CD4-positive, alpha-beta T cell treated with Interferon alpha-2 for 1 hour (primary cell): ENCODE results near the gene AKT3.
"Not testable (repeated sequence)": the region's sequence is repeated elsewhere in the genome, so short reads cannot be mapped to it uniquely, and the experiment has no call there.

Experiments
- DNase-seq, 2 donors: peaks; one replicate each; pipeline ENCODE4 v3.0.0-alpha.2; 2020 to 2022

The AKT3 gene

DNA sequence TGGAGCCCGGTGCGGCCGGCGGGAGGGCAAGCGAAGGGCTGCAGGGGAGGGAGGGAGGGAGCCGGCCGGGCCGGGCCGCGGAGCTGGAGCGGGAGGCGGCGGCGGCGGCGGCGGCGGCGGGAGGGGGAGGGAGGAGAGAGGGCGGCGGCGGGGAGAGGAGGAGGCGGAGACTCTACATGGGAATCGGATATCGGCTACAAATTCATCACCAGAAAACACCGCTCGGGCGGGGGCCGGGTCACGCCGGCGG lies at the start of gene AKT3:
AKT3 (minus strand) TSS at position 42 of the 250 bp plus-strand sequence. CDS start 7,073 bp downstream, outside the sequence.
- DNase-seq: no peak

DNA sequence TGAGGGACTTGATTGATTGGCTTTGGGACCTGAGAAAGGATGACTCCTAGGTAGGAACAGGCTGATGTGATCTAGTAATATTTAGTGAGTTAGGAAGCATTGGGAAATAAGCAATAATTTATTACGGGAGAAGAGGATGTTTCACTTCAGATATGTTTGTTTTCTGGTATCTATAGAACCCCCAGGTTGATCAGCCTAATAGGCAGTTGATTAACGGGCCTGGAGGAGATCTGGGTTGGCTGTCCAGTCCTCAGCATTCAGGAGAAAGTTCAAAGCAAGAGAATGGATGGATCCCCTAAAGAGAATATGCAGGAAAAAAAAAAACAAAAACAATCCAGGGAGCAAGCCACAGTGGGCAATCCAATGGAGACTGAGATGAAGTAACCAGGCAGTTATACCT lies 48.2 kb upstream of the AKT3 start:
- no peak for DNase-seq

DNA sequence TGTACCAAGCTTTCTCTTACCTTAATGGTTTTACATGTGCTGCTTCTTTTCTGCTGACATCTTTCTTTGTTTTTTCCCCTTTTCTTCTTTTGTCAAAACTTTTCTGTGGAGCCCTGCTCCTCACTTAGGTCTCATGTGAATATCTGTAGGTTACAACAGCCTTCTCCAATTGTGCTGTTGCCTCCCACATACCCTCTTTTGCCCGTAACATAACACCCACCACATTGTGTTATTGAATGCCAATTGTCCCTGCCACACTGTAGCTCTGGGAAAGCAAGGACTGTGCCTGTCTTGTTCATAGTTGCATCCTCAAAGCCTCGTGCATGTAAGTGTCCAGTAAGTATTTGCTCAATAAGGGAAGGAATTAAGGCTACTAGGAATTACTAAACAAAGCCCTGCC lies 46.3 kb upstream of the AKT3 start:
- DNase-seq: no peak

DNA sequence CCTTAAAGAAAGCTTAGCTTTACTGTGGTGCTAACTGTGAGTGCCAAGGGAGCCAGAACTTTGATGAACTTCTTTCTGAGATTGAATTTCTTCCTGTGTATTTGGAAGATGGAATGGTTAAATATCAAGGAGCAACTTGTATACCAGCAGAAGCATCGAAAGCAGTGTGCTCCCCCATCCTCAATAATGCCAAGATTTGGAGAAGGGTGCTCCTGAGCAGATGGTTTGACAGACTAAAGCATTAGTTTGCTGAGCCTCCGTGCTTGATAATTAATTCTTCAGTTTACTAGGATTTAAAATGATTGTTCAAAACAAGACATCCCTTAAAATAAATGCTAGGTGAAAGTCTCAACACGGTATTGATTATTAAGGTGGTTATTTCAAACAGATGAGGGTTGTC lies 42.4 kb upstream of the AKT3 start:
- DNase-seq: no peak

DNA sequence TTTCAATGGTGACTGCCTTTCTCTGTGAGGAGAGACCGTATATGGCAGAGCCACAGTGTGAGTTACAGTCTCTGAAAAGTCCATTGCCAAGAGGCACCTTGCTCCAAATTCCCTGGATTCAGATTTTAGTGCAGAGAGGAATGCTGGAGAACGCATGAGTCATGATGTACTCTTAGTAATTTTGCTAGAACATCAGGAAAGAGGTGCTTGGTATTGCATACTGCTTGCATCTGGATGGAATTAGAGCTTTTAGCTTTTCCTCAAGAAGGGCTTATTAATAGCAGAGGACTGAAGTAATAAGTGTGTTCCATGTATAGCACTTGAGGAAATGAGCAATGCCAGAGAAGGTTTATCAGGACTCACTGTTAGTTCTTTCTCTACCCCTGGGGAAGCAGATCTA lies 40.5 kb upstream of the AKT3 start:
- DNase-seq: no peak

DNA sequence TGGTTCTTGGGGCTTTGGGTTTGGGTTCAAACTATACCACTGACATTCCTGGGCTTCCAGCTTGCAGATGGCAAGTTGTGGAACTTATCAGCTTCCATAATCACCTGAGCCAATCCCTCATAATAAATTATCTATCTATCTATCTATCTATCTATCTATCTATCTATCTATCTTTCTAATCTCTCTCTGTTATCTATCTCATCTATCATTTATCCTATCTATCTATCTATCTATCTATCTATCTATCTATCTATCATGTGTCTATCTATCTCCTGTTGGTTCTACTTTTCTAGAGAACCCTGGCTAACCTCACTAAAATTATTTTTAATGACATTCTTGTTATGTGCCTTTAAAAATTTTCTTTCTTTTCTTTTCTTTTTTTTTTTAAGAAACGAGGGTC lies 35.8 kb upstream of the AKT3 start:
- DNase-seq: no peak

DNA sequence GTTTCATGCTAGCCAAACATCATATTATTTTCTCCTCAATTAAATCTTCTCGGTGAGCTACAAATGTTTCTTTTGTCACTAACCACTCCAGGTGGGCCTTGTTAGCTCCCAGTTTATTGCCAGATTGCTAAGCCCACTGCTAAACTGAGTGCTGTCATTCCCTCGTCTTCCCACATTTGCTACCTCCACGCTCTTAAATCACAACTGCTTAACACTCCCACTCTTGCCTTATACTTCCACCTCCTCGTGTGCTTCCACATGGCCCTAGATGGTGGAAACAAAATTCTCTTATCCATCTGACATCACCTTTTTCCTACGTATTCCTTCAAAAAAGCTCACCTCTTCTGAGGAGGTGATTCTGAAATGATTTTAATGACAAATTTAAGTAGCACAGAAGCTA lies 34.6 kb upstream of the AKT3 start:
- no peak for DNase-seq

DNA sequence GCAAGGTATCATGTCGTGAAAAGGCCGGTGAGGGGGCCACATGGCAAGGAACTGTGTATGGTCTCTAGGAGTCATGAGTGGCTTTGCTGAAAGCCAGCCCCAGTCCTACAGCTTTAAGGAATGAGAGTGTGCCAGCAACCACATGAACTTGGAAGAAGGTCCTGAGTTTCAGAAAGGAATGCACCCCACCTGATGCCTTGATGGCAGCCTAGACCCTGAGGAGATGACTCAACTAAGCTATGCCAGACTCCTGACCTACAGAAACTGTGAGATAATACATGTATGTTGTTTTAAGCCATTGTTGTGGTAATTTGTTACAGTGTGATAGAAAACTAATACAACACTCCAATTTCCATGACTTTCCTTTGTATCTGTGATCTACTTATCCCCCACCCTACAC lies 33.5 kb upstream of the AKT3 start:
- no peak for DNase-seq

DNA sequence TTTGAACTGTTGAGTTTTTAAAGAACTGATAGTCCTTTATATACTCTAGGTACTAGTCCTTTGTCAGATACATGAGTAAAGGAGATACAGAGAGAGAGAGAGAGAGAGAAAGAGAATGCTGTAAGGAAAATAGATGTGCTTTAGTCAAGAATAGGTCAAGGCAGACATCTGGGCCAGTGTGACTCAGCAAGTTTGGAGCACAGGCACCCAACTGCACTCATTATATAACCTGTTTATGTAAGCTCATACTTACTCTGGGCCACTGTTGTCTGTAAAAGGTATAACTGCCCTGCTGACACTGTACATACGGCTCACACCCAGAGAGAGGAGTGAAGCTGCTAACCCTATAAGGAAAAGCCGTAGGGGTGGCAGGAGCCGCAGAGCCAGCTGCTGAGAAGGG lies 32.2 kb upstream of the AKT3 start:
- no peak for DNase-seq

DNA sequence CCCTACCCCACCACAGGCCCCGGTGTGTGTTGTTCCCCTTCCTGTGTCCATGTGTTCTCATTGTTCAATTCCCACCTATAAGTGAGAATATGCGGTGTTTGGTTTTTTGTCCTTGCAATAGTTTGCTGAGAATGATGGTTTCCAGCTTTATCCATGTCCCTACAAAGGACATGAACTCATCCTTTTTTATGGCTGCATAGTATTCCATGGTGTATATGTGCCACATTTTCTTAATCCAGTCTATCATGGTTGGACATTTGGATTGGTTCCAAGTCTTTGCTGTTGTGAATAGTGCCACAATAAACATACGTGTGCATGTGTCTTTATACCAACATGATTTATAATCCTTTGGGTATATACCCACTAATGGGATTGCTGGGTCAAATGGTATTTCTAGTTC lies 27.0 kb upstream of the AKT3 start:
- DNase-seq: not testable (repeated sequence)

DNA sequence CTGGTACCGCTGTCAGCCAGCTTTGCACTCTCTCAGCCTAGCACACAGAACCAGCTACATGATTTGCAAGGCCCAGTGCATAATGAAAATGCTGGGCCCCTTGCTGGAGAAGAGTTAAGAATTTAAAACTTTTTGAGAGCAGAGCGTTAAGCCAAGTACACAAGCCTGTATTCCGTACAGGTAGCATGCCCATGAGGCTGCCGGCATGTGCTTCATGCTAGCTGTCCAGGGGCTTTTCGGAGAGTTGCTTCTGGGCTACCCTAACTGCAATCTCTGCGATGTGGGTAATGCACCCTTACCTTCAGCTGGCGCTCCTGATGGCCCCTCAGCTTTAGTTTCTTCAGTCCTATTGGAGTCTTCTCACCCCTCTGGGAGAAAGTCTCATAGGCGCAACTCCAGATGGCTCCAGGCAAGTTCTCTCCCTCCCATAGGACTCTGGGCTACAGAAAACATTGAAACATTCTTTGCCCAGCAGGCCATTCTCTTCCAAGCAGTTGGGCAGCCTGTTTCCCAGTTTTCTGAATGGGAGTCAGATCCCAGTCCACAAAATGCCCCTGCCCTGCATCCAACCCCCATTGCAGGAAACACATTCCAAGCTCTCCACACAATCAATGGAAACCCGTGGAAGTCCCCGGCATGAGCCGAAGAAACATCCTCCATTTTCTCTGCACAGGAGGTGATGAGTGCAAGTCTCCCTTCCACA lies 5.7 kb upstream of the AKT3 start:
- DNase-seq: no peak

DNA sequence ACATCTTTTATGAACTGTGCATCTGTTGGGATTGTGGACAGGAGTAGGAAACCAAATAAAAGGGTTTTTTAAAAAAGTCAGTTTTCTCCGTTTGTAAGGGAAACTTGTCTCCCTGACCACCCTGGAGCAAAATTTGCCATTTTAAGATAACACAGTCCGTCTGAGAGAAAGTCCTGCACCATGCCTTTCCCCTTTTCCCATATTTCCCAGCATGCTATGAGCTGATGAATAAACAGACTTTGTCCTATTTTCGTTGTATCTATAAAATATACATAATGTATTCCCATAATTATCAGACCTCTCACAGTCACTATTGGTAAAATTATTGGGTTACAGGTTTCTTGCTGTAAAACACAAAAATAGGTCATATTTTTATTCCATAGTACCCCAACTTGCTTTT lies 1.7 kb upstream of the AKT3 start:
- no peak for DNase-seq

DNA sequence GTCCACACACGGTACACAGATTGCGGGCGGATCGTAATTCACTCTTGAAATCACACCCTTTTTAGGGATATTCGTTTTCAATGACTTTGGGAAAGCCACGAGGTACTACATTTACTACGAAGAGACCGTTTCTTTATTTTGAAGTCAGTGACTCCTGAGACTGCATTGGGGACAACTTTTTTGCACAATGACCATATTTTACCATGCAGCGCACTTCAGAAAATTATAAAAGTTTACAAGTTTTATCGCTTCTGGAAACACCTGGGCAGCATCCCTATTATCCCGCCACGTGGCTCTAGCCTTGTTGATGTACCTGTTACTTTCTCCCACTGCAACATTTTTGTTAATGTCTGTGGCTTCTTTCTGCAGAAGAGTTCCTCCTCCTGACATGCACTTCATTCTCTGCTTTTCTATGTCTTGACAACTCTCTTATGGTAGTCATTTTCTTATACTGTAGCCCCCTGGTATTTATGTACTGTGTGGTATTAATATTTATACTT lies 1.3 kb upstream of the AKT3 start:
- no peak for DNase-seq

DNA sequence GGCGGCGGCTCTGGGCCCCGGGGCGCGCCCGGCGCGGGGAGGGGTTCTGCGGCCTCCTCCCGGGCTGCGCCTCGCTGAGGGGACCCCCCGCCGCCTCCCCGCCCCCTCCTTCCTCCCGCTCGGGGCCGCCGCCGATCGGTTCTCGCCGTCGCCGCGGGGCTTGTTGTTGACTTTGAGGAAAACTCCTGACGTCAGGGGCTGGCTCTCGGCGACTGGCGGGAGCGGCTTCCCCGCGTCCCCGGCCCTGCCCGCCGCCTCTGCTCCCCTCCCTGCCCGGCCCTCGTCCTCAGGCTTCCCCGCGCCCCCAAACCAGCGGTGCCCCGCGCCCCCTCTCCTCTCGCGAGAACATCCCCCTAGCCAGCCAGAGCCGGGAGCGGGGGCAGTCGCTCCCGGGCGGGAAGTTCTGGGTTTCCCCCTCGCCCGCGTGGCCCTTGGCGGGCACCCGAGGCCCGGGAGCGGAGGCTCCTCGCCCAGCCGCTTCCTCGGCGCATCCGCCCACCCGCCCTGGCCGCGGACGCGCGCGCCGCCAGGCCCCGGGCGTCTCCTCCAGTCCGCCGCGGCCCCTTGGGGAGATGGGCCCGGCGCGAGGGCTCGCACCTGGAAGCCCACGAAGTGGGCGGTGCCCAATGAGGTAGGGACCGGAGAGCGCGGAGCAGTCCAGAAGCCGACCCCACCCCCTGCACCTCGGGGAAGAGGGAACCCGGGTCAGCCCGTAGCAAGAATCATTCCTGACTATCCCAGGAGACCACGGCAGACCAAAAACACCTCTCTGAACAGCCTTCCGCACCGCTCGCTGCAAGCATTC lies 611 bp upstream of the AKT3 start:
- DNase-seq: peak; percentile 81 to 91

DNA sequence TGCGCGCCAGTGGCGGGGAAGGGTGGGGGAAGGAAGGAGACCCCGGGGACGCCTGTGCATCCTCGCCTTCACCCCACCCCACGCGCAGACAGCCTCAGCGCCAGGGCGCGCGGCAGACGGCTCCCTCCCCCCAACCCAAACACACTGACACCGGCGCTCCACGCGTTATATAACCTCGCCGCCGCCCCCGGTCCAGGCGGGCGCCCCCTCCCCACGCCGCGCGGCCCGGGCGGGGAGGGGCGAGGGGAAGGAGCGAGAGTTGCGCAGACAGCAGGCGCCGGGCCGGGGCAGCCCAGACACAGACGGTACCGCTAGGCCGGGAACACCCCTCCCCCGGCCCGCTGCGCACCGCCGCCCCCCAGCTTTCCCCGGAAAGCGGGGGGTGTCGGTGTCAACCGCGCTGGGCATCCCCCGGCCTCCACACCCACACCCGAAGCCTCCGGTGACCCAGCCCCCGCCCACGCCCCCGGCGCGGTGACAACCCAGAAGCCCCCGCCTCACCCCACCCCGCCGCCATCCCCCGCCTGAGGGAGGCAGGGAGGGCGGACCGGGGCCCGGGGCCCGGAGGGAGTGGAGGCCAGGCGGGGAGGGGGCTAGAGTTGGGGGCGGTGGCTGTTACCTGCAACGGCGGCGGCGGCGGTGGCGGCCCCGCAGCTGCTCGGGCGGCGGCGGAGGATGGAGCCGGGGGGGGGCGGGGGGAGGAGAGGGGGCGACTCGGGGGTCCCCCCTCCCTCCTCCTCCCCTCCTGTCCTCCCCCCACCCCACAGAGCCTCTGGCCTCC lies 432 bp downstream of the AKT3 start:
- DNase-seq: peak; percentile 76 to 84

DNA sequence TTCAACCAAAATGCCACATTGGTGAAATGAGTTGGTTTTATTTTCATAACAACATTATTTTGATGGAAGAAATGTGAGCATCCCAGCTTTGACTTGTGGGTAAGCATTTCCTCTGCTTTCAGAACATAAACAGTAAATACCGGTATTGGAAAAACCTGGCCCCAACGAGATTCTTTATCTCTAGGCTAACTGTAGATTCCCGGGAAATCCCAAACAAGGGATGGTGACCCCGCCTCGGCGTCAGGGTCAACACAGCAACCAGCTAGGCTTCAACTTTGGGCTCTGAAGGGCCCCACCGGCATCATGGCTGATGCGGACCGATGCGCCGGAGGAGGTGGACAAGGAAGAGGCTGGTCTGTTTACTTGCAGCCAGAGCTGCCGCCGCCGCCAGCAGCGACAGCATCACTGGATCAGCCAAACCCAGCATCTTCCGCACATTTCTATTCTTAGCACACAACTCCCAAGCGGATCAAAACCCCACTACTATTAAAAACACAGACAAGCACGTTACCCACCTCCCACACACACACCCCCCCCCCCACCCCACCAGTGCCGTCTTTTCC lies 1.1 kb downstream of the AKT3 start:
- DNase-seq: peak; percentile 39 to 61

DNA sequence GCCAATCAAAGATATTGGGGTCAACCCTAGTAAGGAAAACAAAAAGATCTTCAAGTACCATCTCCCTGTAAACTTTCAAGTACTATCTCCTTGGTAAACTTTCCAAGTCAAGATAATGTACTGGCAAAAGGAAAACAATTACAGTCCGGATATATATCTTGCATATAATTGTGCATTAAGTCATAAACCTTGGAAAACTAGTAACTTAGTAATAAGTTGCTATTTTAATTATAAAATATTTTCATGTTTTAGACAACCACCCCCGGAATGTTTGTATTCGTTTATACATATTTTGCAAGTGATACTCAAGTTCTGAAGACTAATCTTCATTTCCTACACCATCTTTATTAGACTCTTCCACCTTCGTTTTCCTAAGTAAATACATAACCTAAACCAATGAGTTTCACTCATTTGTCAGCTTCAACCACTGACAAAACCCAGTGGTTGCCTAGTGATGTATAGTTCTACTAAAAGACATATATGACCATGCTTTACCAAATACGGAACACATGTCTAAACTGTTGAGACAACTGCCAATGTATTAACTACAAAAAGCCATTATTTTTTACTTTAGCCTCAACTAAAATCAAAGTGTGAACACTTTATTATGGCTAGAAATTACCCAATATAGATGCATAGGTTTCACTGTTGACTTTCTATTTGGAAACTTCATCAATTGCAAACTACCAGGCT lies 1.7 kb downstream of the AKT3 start:
- peak in 1 of 2 donors; percentile 26 for DNase-seq

DNA sequence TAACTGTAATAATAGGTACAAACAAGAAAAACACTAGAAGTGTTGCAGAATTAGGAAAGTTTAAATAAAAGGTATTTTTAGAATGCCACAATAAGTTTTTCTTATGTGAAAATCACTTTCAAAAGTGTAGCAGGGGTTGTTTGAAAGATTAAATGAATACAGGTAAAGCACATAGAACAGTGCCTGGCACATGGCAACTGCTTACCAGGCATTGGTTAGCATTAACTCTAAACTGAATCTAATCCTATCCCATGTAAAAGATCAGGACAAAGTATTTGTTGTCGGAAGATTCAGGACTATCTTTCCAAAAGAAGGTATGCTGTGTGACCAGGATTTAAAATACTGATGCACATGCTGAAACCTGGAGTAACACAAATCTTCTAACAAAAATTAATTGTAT lies 3.3 kb downstream of the AKT3 start:
- no peak for DNase-seq

DNA sequence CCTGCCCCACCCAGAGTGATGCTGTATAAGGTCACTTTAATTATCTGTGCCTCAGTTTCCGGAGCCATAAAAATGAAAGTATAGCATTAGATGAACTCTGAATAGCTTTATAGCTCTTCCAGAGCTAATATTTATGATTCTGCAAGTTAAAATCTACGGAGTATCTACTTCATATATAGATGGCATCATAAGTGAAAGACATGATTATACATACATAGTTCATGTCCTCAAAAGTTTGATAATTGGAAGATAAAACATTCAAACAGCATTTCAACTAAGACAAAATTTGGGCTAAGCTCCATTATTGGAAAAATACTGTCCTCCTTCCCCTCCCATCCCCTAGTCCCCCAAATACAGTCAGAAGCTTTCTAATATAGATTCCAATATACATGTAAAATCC lies 4.2 kb downstream of the AKT3 start:
- no peak for DNase-seq

DNA sequence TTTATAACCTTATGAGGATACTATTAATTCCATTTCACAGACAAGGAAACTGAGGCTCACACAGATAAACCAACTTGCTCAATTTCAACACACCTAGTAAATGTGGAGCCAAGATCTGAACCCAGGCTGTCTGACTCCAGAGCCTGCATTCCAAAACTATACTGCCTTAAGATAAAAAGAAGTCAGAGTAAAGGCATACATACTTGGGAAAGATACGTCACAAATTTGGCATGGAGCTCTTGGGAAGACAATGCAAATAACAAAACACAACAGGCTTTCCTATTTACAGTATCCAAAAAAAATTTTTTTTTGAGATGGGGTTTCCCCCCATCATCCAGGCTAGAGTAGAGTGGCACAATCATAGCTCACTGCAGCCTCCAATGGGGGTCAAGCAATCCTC lies 5.9 kb downstream of the AKT3 start:
- no peak for DNase-seq

DNA sequence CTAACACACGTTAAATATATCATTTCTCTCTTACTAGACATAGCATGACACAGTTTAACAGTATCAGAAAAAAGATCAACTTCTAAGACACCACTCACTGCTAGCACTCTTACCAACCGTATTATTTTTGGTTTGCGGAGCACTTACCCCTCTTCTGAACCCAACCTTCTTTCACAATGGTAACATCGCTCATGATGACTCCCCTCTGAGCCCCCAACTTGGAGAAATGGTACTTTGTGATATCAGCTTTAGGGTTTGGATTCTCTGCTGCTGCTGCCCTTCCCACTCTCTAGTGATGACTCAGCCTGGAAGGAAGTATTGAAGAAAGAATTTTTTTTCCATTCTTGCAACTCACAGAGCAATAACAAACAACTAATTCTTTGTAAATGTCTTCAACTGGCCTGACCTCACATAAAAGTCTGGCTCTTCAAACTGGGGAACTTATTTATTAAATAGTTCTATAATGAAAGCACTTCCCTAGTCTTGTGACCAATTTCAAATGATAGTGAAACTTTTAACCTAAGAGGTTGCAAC lies 7.0 kb downstream of the AKT3 start:
- peak in 1 of 2 donors; percentile 33 for DNase-seq

DNA sequence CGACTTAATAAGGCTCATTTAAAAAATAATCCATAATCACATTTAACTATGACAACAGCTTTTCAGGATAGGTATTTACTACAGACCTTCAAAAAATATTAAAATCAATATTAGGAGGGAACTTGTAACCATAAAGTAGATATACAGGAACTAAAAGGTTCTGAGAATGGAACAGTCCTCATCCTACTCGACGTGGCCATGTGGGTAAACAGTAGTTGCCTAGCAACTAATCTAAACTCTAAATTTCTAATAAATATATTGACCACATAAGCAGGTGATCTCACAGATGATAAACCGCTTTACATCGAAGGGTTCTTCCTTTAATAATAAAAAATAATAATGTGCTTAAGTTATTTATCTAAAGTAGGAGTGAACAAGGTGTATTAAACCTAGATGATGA lies 7.9 kb downstream of the AKT3 start:
- DNase-seq: peak in 1 of 2 donors; percentile 47

DNA sequence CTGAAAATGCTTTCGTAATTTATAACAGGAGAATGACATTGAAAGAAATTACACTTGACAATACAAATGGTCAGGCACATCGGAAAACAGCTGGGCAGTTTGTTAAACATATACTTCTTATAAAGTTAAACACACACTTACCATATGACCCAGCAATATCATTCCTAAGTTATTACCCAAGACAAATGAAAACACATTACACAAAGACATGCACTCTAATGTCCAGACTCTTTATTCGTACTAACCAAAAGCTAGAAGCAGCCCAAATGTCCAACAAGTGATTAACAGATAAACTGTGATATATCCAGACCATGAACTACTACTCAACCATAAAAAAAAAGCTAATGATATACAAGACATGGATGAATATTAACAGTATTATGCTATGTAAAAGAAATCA lies 8.5 kb downstream of the AKT3 start:
- no peak for DNase-seq
